ENCODE data around the gene TNKS1BP1. TPM values are rescaled to one million over a fixed set of nuclear protein-coding genes. Genes with fewer than 3 reads are reported as not detected.

TNKS1BP1 gene
- total and polyA plus RNA-seq, 8 donors, result 59.4 to 238 (median 119) TPM

DNA sequence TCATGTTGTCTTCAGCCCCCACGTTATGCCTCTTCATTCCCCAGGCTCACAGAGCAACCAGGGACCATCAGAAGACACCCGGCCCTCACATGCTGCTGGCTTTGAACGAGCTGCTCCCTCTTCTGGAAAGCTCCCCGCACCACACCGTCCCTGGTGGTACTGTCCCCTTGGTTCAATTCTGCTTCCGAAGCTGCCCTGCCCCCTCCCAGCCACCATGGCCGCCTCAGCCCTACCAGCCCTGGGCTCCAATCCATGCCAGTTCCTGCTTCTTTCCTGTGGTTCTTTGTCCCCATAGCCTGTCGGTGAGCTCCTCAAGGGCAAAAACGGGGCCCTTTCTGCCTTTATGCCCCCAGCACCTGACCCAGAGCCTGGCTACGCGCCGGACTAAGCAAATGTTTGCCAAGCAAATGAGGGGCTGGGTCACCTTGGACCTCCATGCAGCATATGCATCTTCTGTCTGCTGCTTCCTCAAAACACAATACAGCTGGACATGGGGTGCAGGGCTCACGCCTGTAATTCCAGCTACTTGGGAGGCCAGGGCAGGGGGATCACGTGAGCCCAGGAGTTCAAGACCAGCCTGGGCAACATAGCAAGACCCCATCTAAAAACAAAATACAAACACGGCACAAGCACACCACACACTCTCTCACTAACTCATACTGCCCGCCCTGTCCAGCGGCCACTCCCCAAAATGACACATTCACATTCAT lies 21.3 kb downstream of the TNKS1BP1 start:
- DNase-seq, result peak; percentile 62 to 68
- no peaks in the 10 kb centered on the region for H3K27me3 ChIP-seq
- H3K4me1 ChIP-seq, result peaks cover 45 to 55% (median 52%) of the 10 kb centered on the region in 4 donors
- no peak for TF ChIP-seq POLR2A (IDR thresholded peaks at IDR 0.05)
- no peak for TF ChIP-seq CTCF (IDR thresholded peaks at IDR 0.05)
- no peak for TF ChIP-seq POLR2AphosphoS5 (IDR thresholded peaks at IDR 0.05)
- TF ChIP-seq EP300 (IDR thresholded peaks at IDR 0.05), result no peak
- intact Hi-C loops (cut with DNase I; ENCODE audit: low total_unique reads), result no loop called here
- H3K36me3 ChIP-seq, result peaks cover 53 to 66% (median 59%) of the 10 kb centered on the region in 4 donors
- H3K4me3 ChIP-seq, result no peak overlapping the region
- H3K9me3 ChIP-seq, result peaks cover 0 to 18% (median 15%) of the 10 kb centered on the region in 4 donors
- H3K27ac ChIP-seq, result peak overlapping the region; percentile 58 to 94 (median 66)
- 62 to 80% (median 68%) methylated on average over 17 of the region's 17 CpGs for WGBS, 5 donors

DNA sequence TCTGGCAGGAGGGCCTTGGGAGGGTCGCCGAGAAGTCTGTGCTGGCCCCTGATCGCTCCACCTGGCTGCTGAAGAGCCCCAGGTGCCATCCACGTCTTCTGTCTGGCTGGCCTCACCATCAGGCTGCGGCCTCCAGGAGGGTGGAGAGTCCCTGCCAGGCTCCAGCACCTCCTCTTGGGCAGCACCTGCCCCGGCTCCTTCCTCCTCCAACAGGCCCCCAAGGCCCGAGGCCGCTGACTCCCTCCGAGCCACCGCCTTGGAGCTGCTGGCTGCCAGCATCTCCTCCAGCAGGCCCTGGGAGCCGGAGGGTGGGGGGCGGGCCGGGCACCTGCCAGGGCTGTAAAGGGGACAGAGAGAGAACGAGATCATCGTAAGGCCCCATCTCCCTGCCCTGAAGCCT lies 22.3 kb downstream of the TNKS1BP1 start:
- intact Hi-C loops (cut with DNase I; ENCODE audit: low total_unique reads), result no loop called here
- H3K9me3 ChIP-seq, result peaks cover 0 to 18% (median 15%) of the 10 kb centered on the region in 4 donors
- TF ChIP-seq CTCF (IDR thresholded peaks at IDR 0.05) (no peak), EP300 (IDR thresholded peaks at IDR 0.05) (no peak), POLR2A (IDR thresholded peaks at IDR 0.05) (no peak), POLR2AphosphoS5 (IDR thresholded peaks at IDR 0.05) (no peak)
- peak overlapping the region; percentile 39 to 74 (median 65) for H3K27ac ChIP-seq
- H3K4me3 ChIP-seq, result no peak overlapping the region
- H3K36me3 ChIP-seq, result peaks cover 50 to 66% (median 62%) of the 10 kb centered on the region in 4 donors
- H3K27me3 ChIP-seq, result no peaks in the 10 kb centered on the region
- no peak for DNase-seq
- H3K4me1 ChIP-seq, result peaks cover 35 to 45% (median 42%) of the 10 kb centered on the region in 4 donors
- WGBS, 5 donors, result 88 to 98% (median 95%) methylated on average over 12 to 15 of the region's 15 CpGs

GRCh38 chr11:57301711-57302423 lies 22.9 kb downstream of the TNKS1BP1 start:
- Histone ChIP-seq H3K9me3 (peaks cover 0 to 18% (median 15%) of the 10 kb centered on the region in 4 donors), H3K36me3 (peaks cover 50 to 69% (median 67%) of the 10 kb centered on the region in 4 donors), H3K4me1 (peaks cover 29 to 39% (median 36%) of the 10 kb centered on the region in 4 donors), H3K4me3 (no peak overlapping the region), H3K27ac (peak overlapping the region in 2 of 5 donors; percentile 39 to 65), H3K27me3 (no peaks in the 10 kb centered on the region)
- intact Hi-C loops (cut with DNase I; ENCODE audit: low total_unique reads), result no loop called here
- WGBS, 5 donors, result 94 to 98% (median 96%) methylated on average over 27 of the region's 27 CpGs
- DNase-seq, result no peak
- TF ChIP-seq EP300 (IDR thresholded peaks at IDR 0.05) (no peak), CTCF (IDR thresholded peaks at IDR 0.05) (no peak), POLR2AphosphoS5 (IDR thresholded peaks at IDR 0.05) (no peak), POLR2A (IDR thresholded peaks at IDR 0.05) (no peak)

DNA sequence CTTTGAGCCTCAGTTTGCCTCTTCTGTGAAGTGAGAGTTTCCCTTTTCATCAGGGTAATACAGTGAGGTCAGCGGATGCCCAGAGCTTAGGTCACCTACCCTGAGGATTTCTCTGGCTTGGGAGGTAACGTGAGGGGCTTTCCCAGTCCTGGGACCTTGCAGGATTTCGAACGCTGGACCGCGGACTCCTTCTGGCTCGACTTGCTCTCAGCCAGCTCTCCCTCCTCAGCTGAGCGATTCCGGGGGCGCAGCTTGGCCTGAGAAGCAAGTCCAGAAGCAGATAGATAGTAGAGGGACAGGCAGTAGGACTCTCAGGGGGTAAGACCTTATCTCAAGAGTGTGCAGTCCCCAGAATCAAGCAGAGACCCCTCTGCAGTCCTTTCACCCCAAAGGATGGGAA lies 24.0 kb downstream of the TNKS1BP1 start:
- WGBS, 5 donors, result 93 to 99% (median 97%) methylated on average over 10 of the region's 10 CpGs
- Histone ChIP-seq H3K36me3 (peaks cover 50 to 72% (median 68%) of the 10 kb centered on the region in 4 donors), H3K27ac (no peak overlapping the region), H3K4me1 (peaks cover 19 to 28% (median 25%) of the 10 kb centered on the region in 4 donors), H3K27me3 (no peaks in the 10 kb centered on the region), H3K9me3 (peaks cover 0 to 18% (median 15%) of the 10 kb centered on the region in 4 donors), H3K4me3 (no peak overlapping the region)
- no peak for DNase-seq
- intact Hi-C loops (cut with DNase I; ENCODE audit: low total_unique reads), result no loop called here
- TF ChIP-seq EP300 (IDR thresholded peaks at IDR 0.05) (no peak), CTCF (IDR thresholded peaks at IDR 0.05) (no peak), POLR2A (IDR thresholded peaks at IDR 0.05) (no peak)
